Erythroblast (primary cell): ENCODE results near the gene IL13RA1.

Experiments
- GATA1 ChIP-seq: IDR thresholded peaks from 2 replicates; pipeline ENCODE4 v1.6.1; 2011; ENCODE audit warnings: low read depth, mild to moderate bottlenecking, control low read depth, low read length, moderate library complexity
- POLR2A ChIP-seq: IDR thresholded peaks from 2 replicates; pipeline ENCODE4 v1.6.1; 2011; ENCODE audit warnings: mild to moderate bottlenecking, low read length

- TF ChIP-seq POLR2A (no peak), GATA1 (no peak)
These were observed 96.1 kb downstream of the IL13RA1 start, which contains the start of gene ZCCHC12 for GRCh38 chrX:118823263-118824172.
